Measurements from ENCODE around the gene SLCO4A1. TPM values are rescaled to one million over a fixed set of nuclear protein-coding genes. Genes with fewer than 3 reads are reported as not detected.

SLCO4A1 gene
- polyA plus RNA-seq, 1 donor (not counting 4 experiments of a cell fraction or from before 2014, with no cell fraction given): 1.8 TPM

DNA sequence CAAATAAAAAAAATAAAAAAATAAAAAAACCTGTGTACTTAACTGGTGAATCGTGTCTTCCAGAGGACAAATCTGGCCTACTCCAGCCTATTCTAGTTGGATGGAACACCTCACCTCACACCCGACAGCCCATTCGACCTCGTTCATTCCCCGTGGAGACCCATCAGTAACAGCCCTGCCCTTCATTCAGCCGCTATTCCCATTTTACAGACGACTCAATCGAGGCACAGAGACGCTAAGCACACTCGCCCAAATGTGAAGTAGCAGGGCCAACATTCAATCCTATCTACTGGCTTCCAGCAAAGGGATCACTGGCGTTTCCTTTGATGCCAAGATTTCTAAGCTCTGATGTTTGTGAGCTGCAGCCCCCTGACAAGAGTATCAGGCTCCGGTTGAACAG lies 64.6 kb downstream of the SLCO4A1 start:
- no peak overlapping the region for H3K4me3 ChIP-seq (ENCODE audit: control insufficient read depth in 2 of 3, extremely low read depth in 1 of 3, insufficient read depth in 2 of 3, low read depth in 1 of 3, low read length in 3 of 3)
- no peak overlapping the region for H2AFZ ChIP-seq (ENCODE audit: control insufficient read depth, low read length)
- peaks cover 3% of the 10 kb centered on the region for H3K79me2 ChIP-seq (ENCODE audit: control insufficient read depth, insufficient read depth, low read length)
- H3K9me1 ChIP-seq (ENCODE audit: control insufficient read depth, extremely low read depth, insufficient read depth, low read length): no peaks in the 10 kb centered on the region
- H3K4me1 ChIP-seq (ENCODE audit: control insufficient read depth, extremely low read depth, insufficient read depth, low read length): peaks cover 59% of the 10 kb centered on the region
- TF ChIP-seq CTCF (optimal IDR thresholded peaks at IDR 0.05 in 1 of 3, IDR thresholded peaks at IDR 0.05 in 1 of 3, conservative IDR thresholded peaks at IDR 0.05 in 1 of 3; ENCODE audit: extremely low read depth in 1 of 3, insufficient read depth in 2 of 3, low read length in 3 of 3) (no peak), EZH2 (IDR thresholded peaks at IDR 0.05; ENCODE audit: low read length) (no peak)
- DNase-seq (ENCODE audit: low read depth, low spot score): no peak
- no peak for FAIRE-seq
- no peaks in the 10 kb centered on the region for H3K36me3 ChIP-seq (ENCODE audit: control insufficient read depth in 2 of 2, extremely low read depth in 1 of 2, insufficient read depth in 2 of 2, low read length in 2 of 2)
- dilution Hi-C loops (cut with MboI; ENCODE audit: extremely low pct_ligation_motif_present, low sequenced_read_pairs): no loop called here
- H3K4me2 ChIP-seq (ENCODE audit: control insufficient read depth, extremely low read depth, insufficient read depth, low read depth, low read length): no peak overlapping the region
- H3K9me3 ChIP-seq (ENCODE audit: control insufficient read depth, low read depth, low read length): no peaks in the 10 kb centered on the region
- H4K20me1 ChIP-seq (ENCODE audit: control insufficient read depth, extremely low read depth, insufficient read depth, low read length): no peaks in the 10 kb centered on the region
- H3K27ac ChIP-seq (ENCODE audit: control insufficient read depth, insufficient read depth, low read length): no peak overlapping the region
- peaks cover 36% of the 10 kb centered on the region for H3K27me3 ChIP-seq (ENCODE audit: control insufficient read depth, extremely low read depth, insufficient read depth, low read length)
- H3K9ac ChIP-seq (ENCODE audit: control insufficient read depth, extremely low read depth, insufficient read depth, low read length): no peak overlapping the region

DNA sequence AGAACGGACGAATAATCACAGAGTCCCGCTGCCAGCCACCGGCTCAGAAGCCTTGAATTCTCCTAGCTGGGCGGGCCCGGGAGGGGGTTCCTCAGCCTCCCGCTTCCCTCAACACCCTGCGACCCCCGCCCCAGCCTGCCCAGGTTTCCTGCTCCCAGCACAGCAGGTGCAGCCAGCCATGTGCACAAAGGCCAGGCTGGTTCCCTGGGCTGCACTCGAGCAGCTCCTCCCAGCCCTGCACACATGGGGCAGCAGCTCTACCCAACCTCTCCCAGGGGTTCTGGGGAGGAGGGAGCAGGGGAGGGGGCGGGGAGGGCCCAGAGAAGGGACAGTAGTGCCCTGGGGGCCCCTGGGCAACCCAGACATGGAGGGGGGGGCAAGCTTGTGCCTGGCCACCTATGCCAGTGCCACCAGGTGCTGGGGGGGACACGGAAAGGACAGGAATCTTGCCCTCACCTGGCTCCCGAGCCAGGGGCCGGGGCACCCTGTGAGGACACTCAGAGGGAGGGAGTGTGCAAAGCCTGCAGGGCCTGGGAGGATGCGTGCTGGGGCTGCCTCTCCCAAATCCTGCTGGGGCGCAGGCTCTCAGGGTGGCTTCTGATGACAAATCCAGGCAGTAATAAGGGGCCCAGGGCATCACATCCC lies 65.1 kb downstream of the SLCO4A1 start:
- TF ChIP-seq EZH2 (IDR thresholded peaks at IDR 0.05; ENCODE audit: low read length) (no peak), CTCF (optimal IDR thresholded peaks at IDR 0.05 in 1 of 3, IDR thresholded peaks at IDR 0.05 in 1 of 3, conservative IDR thresholded peaks at IDR 0.05 in 1 of 3; ENCODE audit: extremely low read depth in 1 of 3, insufficient read depth in 2 of 3, low read length in 3 of 3) (no peak)
- peaks cover 59% of the 10 kb centered on the region for H3K4me1 ChIP-seq (ENCODE audit: control insufficient read depth, extremely low read depth, insufficient read depth, low read length)
- H4K20me1 ChIP-seq (ENCODE audit: control insufficient read depth, extremely low read depth, insufficient read depth, low read length): no peaks in the 10 kb centered on the region
- H3K27ac ChIP-seq (ENCODE audit: control insufficient read depth, insufficient read depth, low read length): no peak overlapping the region
- H3K9ac ChIP-seq (ENCODE audit: control insufficient read depth, extremely low read depth, insufficient read depth, low read length): no peak overlapping the region
- dilution Hi-C loops (cut with MboI; ENCODE audit: extremely low pct_ligation_motif_present, low sequenced_read_pairs): no loop called here
- H3K36me3 ChIP-seq (ENCODE audit: control insufficient read depth in 2 of 2, extremely low read depth in 1 of 2, insufficient read depth in 2 of 2, low read length in 2 of 2): no peaks in the 10 kb centered on the region
- H3K9me1 ChIP-seq (ENCODE audit: control insufficient read depth, extremely low read depth, insufficient read depth, low read length): no peaks in the 10 kb centered on the region
- no peak for DNase-seq (ENCODE audit: low read depth, low spot score)
- no peak overlapping the region for H3K4me3 ChIP-seq (ENCODE audit: control insufficient read depth in 2 of 3, extremely low read depth in 1 of 3, insufficient read depth in 2 of 3, low read depth in 1 of 3, low read length in 3 of 3)
- H3K4me2 ChIP-seq (ENCODE audit: control insufficient read depth, extremely low read depth, insufficient read depth, low read depth, low read length): no peak overlapping the region
- H3K9me3 ChIP-seq (ENCODE audit: control insufficient read depth, low read depth, low read length): no peaks in the 10 kb centered on the region
- no peak for FAIRE-seq
- H2AFZ ChIP-seq (ENCODE audit: control insufficient read depth, low read length): no peak overlapping the region
- H3K79me2 ChIP-seq (ENCODE audit: control insufficient read depth, insufficient read depth, low read length): peaks cover 3% of the 10 kb centered on the region
- peaks cover 38% of the 10 kb centered on the region for H3K27me3 ChIP-seq (ENCODE audit: control insufficient read depth, extremely low read depth, insufficient read depth, low read length)
